D721Med (cell line): ENCODE results near the gene ZNF611.

Experiments used
- DNase-seq: peaks from one replicate; pipeline ENCODE4 v3.0.0; 2011; ENCODE audit warnings: low spot score; ENCODE audit not compliant: insufficient read length
- FAIRE-seq: peaks from 2 replicates; lab custom pipeline; 2011; peaks lifted over from hg19 to GRCh38; lab: Jason Lieb, UNC
- TF ChIP-seq, protein P1 (sequence below): IDR thresholded peaks from 2 replicates; pipeline ENCODE4 v1.5.1; 2012; ENCODE audit warnings: mild to moderate bottlenecking, control low read depth; ENCODE audit not compliant: insufficient read depth; ENCODE audit errors: missing control alignments

The ZNF611 gene

GRCh38 chr19:52664461-52664860 lies 70.4 kb downstream of the ZNF611 start:
- DNase-seq (no peak), FAIRE-seq (no peak)
- TF ChIP-seq, protein P1, sequence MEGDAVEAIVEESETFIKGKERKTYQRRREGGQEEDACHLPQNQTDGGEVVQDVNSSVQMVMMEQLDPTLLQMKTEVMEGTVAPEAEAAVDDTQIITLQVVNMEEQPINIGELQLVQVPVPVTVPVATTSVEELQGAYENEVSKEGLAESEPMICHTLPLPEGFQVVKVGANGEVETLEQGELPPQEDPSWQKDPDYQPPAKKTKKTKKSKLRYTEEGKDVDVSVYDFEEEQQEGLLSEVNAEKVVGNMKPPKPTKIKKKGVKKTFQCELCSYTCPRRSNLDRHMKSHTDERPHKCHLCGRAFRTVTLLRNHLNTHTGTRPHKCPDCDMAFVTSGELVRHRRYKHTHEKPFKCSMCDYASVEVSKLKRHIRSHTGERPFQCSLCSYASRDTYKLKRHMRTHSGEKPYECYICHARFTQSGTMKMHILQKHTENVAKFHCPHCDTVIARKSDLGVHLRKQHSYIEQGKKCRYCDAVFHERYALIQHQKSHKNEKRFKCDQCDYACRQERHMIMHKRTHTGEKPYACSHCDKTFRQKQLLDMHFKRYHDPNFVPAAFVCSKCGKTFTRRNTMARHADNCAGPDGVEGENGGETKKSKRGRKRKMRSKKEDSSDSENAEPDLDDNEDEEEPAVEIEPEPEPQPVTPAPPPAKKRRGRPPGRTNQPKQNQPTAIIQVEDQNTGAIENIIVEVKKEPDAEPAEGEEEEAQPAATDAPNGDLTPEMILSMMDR, result no peak

- TF ChIP-seq, protein P1, result no peak
- DNase-seq (no peak), FAIRE-seq (no peak)
Observed at GRCh38 chr19:52662631-52663030, 72.2 kb downstream of the ZNF611 start.

- FAIRE-seq, result no peak
Observed at GRCh38 chr19:52660981-52661380, 73.9 kb downstream of the ZNF611 start.

DNA sequence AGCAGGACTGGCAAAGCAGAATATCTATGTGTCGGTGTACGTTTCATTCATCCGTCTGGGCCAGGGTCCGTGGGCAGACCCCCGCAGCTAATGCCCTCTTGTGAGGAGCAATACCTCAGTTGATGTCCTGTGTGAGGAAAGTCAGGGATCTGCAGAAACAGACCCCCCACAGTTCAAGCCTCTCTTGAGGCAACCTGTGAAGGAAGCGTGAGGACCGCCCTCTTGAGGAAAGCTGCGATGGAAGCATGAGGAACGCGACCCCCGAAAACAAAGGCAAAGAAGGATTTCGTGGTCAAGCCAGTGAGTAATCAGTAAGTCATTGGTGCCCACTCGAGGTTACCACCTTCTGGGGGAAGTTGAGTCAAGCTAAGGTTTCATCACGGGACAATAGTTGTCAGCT lies 75.8 kb downstream of the ZNF611 start:
- FAIRE-seq (no peak), DNase-seq (no peak)
- TF ChIP-seq, protein P1, result no peak

More at GRCh38 chr19:52660981-52661380, 73.9 kb downstream of the ZNF611 start:
- TF ChIP-seq, protein P1, result no peak
- DNase-seq, result no peak

- no peak for DNase-seq
Observed at GRCh38 chr19:52658595-52658994, 76.2 kb downstream of the ZNF611 start.

GRCh38 chr19:52653161-52653560 lies 81.7 kb downstream of the ZNF611 start:
- FAIRE-seq, result no peak

More at GRCh38 chr19:52658595-52658994, 76.2 kb downstream of the ZNF611 start:
- FAIRE-seq, result no peak
- TF ChIP-seq, protein P1, result no peak

More at GRCh38 chr19:52653161-52653560, 81.7 kb downstream of the ZNF611 start:
- DNase-seq, result no peak
- TF ChIP-seq, protein P1, result no peak
